ENCODE data around the gene SOX12.

DNA sequence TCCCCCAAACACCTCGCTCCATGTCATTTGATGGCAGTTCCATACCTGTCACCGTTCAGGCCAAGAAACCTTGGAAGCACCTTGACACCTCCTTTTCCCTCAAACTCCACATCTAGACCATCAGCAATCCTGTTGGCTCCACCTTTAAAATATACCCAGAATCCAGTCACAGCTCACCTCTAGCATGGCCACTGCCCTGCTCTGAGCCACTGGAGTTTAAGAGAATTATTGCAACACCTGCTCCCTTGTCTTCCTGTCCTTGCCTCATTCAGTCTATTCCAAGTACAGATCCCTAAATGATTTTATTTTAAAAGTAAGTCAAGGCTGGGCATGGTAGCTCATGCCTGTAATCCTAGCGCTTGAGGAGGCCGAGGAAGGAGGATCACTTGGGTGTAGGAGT is 43.6 kb downstream of the SOX12 start:
- TF ChIP-seq CTCF (IDR thresholded peaks at IDR 0.05; ENCODE audit: insufficient read depth, low read depth, low read length) (no peak), EZH2 (IDR thresholded peaks at IDR 0.05; ENCODE audit: insufficient read depth, low read length) (no peak)

Data from astrocyte (in vitro differentiated cells and primary cell).